Activated CD4-positive, alpha-beta T cell treated with anti-CD3 and anti-CD28 coated beads, Interleukin-2, Interleukin-6, amounts not matched to agents 100 ng/mL and 50 ng/mL, durations not matched to agents 16 hours and 8 hours (primary cell): Measurements from ENCODE around the gene ALPP.
"Not testable (repeated sequence)": the region's sequence is repeated elsewhere in the genome, so short reads cannot be mapped to it uniquely, and the experiment has no call there.

Experiments used
- DNase-seq: peaks from one replicate; pipeline ENCODE4 v3.0.0-alpha.2; 2020

The ALPP gene

DNA sequence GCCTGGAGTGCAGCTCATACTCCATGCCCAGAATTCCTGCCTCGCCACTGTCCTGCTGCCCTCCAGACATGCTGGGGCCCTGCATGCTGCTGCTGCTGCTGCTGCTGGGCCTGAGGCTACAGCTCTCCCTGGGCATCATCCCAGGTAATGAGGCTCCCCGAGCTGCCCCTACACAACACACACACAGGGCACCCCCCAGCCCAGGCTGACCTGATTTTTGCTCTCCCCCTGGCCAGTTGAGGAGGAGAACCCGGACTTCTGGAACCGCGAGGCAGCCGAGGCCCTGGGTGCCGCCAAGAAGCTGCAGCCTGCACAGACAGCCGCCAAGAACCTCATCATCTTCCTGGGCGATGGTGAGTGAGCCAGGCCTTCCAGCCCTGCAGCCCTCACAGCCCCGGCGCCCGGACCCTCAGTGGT is at the start of gene ALPP:
TSS of gene ALPP (plus strand) at position 17 of the 417 bp plus-strand sequence. CDS start at position 69, 52 bp downstream.
- not testable (repeated sequence) for DNase-seq

GRCh38 chr2:232329716-232330067 is 48.9 kb upstream of the ALPP start:
- no peak for DNase-seq

GRCh38 chr2:232330068-232330999 is 48.2 kb upstream of the ALPP start:
- DNase-seq, result no peak

DNA sequence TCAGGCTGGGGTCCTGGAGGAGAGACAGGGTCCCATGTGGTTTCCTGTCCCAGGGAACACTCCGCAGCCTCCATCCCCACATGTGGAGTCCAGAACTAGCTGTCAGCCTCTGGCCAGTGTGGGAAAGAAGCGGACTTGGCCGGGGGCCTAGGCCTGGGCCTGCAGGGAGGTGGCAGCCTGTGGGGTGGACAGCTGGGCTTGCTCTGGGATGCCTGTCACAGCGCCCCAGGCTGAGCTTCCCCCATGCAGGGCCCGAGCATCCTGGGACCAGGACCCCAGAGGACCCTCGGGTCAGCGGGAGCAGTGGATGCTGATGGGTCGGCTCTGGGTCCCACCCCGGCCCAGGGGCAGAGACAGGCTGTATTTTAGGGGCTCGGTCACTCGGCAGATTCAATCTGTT is 47.5 kb upstream of the ALPP start:
- not testable (repeated sequence) for DNase-seq

DNA sequence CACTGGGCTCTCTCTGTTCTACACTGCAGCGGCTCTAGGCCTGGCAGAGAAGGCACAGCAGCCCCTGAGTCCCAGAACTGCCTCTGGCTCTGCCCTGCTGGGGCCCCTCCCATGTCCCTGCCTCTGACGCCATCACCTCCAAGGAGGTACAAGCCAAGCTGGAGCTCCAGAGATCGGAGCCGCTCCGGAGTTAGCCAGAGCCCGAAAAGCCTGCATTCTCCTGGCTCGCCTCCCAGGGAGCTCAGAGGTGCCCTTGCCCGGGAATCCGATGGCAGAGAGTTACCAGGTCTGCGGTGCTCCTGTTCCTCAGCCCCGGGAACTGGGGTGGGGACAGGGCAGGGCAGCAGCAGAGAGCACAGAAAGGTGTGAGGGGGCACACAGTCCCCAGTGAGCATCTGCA is 46.9 kb upstream of the ALPP start:
- DNase-seq, result not testable (repeated sequence)

DNA sequence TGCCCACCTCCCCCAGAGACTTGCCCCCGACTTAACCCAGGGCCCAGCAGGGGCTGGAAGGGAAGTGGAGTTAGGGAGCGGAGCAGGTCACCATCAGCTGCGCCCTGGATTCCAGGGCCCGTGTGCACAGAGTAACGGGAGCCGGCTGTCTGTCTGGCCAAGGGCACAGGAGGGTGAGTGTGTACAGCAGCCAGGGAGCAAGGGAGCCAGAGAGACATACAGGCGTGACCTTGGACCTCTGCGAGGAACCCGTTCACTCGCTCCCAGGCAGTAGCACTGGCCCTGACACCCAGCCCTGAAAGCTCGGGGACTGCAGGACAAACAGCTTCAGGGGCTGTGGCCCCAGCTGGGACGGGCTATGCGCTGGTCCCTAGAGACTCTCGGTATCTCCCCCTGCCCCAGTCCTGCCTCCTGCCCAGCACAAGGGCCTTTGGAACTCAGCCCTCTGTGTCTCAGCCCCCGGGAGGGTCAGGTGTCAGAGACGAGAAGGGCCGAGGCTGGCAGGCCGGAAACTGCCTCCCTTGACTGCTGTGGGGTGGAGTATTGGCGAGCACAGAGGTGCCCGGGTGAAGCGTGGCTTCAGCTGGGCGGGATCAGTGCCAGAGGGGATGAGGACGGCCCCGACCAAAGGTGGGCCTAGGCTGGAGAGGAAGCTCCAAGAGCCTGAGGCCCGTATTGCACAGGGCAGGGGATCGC is 46.2 kb upstream of the ALPP start:
- DNase-seq, result not testable (repeated sequence)

GRCh38 chr2:232332940-232333259 is 45.7 kb upstream of the ALPP start:
- no peak for DNase-seq

GRCh38 chr2:232333361-232334135 is 45.0 kb upstream of the ALPP start:
- no peak for DNase-seq

- not testable (repeated sequence) for DNase-seq
These were observed 44.2 kb upstream of the ALPP start for GRCh38 chr2:232334136-232334884.

GRCh38 chr2:232334885-232335205 is 43.7 kb upstream of the ALPP start:
- not testable (repeated sequence) for DNase-seq

DNA sequence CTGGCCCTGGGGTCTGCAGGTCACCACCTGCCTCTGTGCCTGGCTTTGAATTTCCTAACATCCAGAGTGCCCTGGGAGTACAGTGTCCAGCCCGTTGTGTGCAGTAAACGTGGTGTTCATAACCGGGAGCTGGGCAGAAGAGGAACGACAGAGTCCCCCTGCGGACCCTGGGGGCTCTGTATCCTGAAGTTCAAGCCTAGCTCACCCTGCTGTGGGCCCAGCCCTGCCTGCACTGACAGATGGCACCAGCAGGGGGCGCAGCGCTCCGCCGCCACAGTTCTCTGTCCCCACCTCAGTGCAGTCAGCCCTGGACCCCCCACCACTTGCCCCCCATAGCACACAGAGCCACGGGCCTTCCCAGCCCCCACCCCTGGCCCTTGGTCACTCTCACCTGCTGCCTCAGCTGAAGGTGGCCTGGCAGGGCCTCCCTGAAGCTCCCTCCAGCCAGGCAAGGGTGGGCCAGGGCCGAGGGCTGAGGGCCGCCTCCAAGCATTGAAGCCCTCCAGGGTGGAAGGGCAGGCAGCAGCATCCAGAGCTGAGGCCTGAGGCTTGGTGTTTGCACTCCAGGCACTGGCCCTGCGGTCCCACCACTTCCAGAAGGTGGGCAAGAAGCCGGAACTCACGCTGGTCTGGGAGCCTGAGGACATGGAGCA is 43.2 kb upstream of the ALPP start:
- DNase-seq, result not testable (repeated sequence)

GRCh38 chr2:232335859-232336215 is 42.7 kb upstream of the ALPP start:
- DNase-seq, result no peak

DNA sequence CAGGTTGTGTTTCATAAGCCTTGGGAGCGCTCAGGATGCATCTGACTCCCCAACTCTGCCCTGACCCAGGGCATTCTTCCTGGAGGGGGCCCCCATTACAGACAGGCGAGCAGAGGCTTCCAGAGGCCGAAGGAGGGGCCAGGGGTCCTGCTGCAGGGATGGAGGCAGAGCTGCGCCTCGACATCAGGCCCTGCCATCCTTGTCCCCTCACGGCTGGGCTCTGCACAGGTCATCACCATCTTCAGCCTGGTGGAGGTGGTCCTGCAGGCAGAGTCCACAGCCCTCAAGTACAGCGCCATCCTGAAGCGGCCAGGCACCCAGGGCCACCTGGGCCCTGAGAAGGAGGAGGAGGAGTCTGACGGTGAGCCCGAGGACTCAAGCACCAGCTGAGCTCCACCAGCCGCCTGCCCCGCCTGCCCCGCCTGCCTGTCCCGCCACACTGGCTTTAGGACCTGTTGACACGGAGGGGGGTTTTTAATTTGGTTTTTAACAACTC is 42.3 kb upstream of the ALPP start:
- DNase-seq, result no peak

DNA sequence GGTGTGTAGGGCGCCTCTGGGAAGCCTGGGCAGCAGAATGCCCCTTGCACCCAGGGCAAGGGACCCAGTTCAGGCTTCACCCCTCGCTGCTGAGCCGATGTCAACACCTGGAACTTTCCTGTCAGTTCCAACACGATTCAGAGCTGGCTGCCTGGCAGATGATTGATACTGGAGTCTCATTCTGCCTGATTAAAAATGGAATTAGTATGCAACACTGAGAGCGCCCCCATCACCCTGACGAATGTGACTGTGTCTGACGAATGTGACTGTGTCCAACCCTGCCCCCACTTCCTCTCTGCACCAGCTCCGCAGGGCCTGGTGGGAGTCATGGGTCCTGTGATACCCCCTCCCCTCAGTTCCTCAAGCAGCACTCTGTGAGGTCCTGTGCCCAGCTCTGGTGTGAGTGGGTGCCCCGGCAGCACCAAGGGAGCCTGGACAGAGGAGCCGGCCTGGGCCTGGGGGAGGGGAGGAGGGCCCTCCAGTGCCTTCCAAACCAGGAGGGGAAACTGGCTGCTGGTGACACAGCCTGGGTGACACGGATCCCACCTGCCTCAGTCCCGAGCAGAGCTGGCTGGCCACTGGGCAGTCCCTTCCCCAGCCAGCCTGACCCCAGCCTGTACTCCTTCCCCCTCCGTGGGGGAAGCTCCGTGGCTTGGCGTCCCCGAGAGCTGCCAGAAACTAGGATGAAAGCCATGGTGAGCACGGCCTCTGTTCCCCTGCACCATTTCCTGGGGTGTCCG is 41.4 kb upstream of the ALPP start:
- DNase-seq, result no peak

DNA sequence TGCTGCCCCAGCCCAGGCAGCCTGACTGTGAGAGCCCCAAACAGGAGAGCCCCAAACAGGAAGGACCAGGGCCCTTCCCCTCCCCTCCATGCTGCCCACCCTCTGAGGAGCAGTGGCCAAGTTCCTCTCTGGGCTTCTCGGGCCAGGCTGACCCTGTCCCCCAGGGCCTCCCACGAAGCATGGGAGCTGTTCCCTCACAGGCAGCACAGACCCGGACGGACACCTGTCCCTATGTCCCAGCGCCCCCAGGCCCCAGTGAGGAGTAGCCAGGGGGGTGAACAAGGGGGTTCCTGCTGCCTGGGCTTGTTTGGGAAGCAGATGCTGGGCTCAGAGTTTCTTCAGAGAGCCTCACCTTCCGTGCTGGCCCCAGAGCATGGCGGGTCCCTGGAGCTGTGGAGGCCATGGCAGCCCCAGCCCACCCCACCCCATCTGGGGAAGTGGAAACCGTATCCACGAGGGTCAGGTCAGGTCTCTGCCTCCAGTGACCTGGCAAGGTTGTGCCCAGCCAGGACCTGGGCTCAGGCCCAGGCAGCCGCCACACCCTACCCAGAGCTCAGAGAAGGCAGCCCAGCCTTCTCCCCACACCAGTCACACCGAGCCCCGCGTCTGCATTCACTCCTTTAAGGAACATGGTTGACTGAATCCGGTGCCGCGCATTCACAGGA is 40.3 kb upstream of the ALPP start:
- not testable (repeated sequence) for DNase-seq

- DNase-seq, result no peak
These were observed 39.8 kb upstream of the ALPP start for GRCh38 chr2:232338759-232339106.

DNA sequence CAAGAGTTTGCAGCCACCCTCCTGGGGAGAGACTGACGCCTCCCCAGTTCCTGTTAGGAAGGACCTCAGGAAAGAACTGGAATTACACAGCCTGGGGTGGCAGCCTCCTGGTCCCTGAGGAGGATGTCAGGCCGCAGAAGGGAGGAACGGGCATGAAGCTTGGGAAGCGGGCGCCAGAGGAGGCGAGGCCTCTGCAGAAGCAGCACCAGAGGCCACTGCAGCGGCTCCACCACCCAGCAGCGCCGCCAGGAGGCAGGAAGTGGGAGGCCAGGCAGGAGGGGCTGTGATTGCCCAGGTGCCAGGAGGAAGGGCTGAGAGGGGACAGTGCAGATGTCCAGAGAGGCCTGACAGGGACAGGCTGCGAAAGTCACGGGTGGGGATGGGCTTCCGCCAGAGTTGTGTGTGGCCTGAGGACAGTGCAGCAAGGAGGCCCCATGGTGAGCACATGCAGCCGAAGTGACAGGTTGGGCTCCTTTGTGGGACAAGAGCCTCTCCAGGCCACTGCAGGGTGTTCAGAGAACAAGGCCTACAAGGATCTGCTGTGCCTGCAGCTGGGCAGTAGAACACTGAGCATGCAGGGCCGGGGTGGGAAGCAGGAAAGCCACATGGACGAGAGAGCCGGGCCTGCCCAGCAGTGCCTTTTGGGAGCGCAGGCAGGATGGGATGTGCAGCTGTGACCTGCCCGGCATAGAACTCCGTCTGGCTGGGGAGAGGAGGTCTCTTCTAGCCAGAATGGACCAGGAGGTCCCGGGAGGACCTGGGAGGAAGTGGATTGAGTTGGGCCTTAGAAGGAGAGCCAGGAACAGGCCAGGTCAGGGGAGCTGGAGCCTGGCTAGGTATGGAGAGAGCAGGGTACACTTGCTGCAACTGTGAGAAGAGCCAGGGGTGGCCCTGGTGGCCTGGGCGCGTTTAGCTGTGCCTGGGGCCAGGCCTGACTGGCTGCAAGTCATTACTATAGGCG is 39.1 kb upstream of the ALPP start:
- no peak for DNase-seq

DNA sequence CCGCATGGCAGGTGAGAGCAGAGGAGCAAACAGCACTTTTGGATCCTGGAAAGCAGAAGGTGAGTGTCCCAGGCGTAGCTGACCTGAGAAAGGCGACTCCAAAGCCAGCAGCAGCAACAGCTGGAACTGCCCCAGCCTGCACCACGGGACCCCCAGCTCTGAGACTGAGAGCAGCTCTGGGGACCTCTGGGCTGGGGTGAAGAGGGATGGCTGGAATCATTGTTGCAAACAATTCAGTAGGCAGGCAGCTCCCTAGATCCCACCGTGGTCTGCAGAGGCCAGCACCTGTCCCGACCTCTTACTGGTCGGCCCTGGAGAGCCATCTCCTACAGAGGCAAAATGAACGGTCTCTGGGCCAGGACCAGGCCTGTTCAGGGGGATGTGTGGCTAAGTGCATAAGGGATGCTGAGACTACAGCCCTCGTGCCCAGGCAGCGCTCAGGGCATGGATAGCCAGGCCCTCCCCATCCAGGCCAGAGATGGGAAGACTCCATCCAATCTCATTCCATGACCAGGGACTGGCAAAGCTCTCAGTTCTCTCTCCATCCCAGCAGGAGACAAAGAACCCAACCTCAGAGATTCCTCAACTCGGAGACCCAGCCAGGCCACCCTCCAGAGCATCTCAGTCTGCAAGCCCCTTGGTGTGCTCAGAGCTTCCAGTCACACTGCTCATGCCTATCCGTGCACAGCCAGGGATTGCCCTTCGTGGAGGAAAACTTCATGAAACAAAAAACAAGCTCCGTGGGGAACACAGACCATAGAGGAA is 38.2 kb upstream of the ALPP start:
- DNase-seq, result no peak
